T-helper 17 cell (primary cell): ENCODE measurements around the gene DNAH10. TPM values are rescaled to one million over a fixed set of nuclear protein-coding genes. Genes with fewer than 3 reads are reported as not detected.
"Not testable (repeated sequence)": the region's sequence is repeated elsewhere in the genome, so short reads cannot be mapped to it uniquely, and the experiment has no call there.

Experiments
- ATAC-seq: fragments of 150-1000 bp; cut with Tn5 transposase; 2 replicates; pipeline ENCODE4 v1.10.0; 2021; ENCODE audit warnings: mild to moderate bottlenecking, moderate library complexity
- DNase-seq, 3 donors: peaks; one replicate each; pipeline versions ENCODE4 v3.0.0 to v3.0.0-alpha.2; 2020 to 2021
- H3K9me3 ChIP-seq: one replicate; pipeline ENCODE4 v1.7.0; 2013; ENCODE audit warnings: low read length, mild to moderate bottlenecking; ENCODE audit not compliant: control insufficient read depth, poor library complexity, severe bottlenecking
- H3K27ac Mint-ChIP-seq: one replicate; pipeline ENCODE4 v1.8.0; 2022; ENCODE audit warnings: mild to moderate bottlenecking, moderate library complexity, mixed read lengths
- H3K27me3 Mint-ChIP-seq: one replicate; pipeline ENCODE4 v1.8.0; 2022; ENCODE audit warnings: mixed read lengths
- H3K36me3 Mint-ChIP-seq: one replicate; pipeline ENCODE4 v1.8.0; 2022; ENCODE audit warnings: low read depth, mixed read lengths
- H3K4me1 Mint-ChIP-seq: one replicate; pipeline ENCODE4 v1.8.0; 2022; ENCODE audit warnings: mild to moderate bottlenecking, mixed read lengths
- H3K4me3 Mint-ChIP-seq: one replicate; pipeline ENCODE4 v1.8.0; 2022; ENCODE audit warnings: mild to moderate bottlenecking, moderate library complexity, mixed read lengths
- total RNA-seq, 4 donors: library from RNA in 2 of 4; stranded (reverse) in 2 of 4; gene quantifications; one replicate each; pipeline ENCODE4 v1.2.3 and lab custom pipeline; 2022 to 2026

DNAH10 gene
- total RNA-seq, 2 donors from 2014 or later = 0.08 to 0.25 TPM

- Mint-ChIP-seq H3K4me3 (peak overlapping the region; percentile 39), H3K27ac (no peak overlapping the region)
Observed at GRCh38 chr12:123944696-123945095, 182.6 kb downstream of the DNAH10 start.

GRCh38 chr12:123945287-123946151 is 183.4 kb downstream of the DNAH10 start:
- Mint-ChIP-seq H3K36me3 (peaks cover 8% of the 10 kb centered on the region), H3K27ac (peak overlapping the region; percentile 67), H3K27me3 (no peaks in the 10 kb centered on the region)

More at GRCh38 chr12:123944696-123945095, 182.6 kb downstream of the DNAH10 start:
- no peak for ATAC-seq
- DNase-seq = no peak
- Mint-ChIP-seq H3K36me3 (peaks cover 8% of the 10 kb centered on the region), H3K4me1 (peaks cover 8% of the 10 kb centered on the region), H3K27me3 (no peaks in the 10 kb centered on the region)
- H3K9me3 ChIP-seq = no peaks in the 10 kb centered on the region

GRCh38 chr12:123946152-123946515 is 184.0 kb downstream of the DNAH10 start:
- H3K27ac Mint-ChIP-seq = peak overlapping the region; percentile 67
- ATAC-seq = no peak

More at GRCh38 chr12:123945287-123946151, 183.4 kb downstream of the DNAH10 start:
- no peaks in the 10 kb centered on the region for H3K9me3 ChIP-seq
- Mint-ChIP-seq H3K4me1 (peaks cover 8% of the 10 kb centered on the region), H3K4me3 (no peak overlapping the region)
- ATAC-seq (no peak), DNase-seq (no peak)

GRCh38 chr12:123946516-123947505 is 184.7 kb downstream of the DNAH10 start:
- peak overlapping the region; percentile 67 for H3K27ac Mint-ChIP-seq
- H3K27me3 Mint-ChIP-seq, H3K9me3 ChIP-seq, H3K4me3 Mint-ChIP-seq, H3K36me3 Mint-ChIP-seq, DNase-seq, ATAC-seq: not testable (repeated sequence)
- peaks cover 14% of the 10 kb centered on the region for H3K4me1 Mint-ChIP-seq

More at GRCh38 chr12:123946152-123946515, 184.0 kb downstream of the DNAH10 start:
- Mint-ChIP-seq H3K4me3 (no peak overlapping the region), H3K4me1 (peaks cover 11% of the 10 kb centered on the region), H3K27me3 (no peaks in the 10 kb centered on the region), H3K36me3 (peaks cover 8% of the 10 kb centered on the region)
- H3K9me3 ChIP-seq = no peaks in the 10 kb centered on the region
- no peak for DNase-seq

GRCh38 chr12:123947531-123947930 is 185.4 kb downstream of the DNAH10 start:
- H3K36me3 Mint-ChIP-seq, H3K9me3 ChIP-seq, H3K27ac Mint-ChIP-seq, DNase-seq, ATAC-seq, H3K4me3 Mint-ChIP-seq, H3K27me3 Mint-ChIP-seq: not testable (repeated sequence)
- peaks cover 14% of the 10 kb centered on the region for H3K4me1 Mint-ChIP-seq

- DNase-seq = no peak
- no peaks in the 10 kb centered on the region for H3K9me3 ChIP-seq
- no peaks in the 10 kb centered on the region for H3K27me3 Mint-ChIP-seq
- H3K4me3 Mint-ChIP-seq = no peak overlapping the region
- ATAC-seq = no peak
- peaks cover 14% of the 10 kb centered on the region for H3K4me1 Mint-ChIP-seq
- H3K36me3 Mint-ChIP-seq = peaks cover 2% of the 10 kb centered on the region
- H3K27ac Mint-ChIP-seq = no peak overlapping the region
Observed at GRCh38 chr12:123948401-123948795, 186.3 kb downstream of the DNAH10 start.

- no peak overlapping the region for H3K27ac Mint-ChIP-seq
- ATAC-seq = no peak
- H3K36me3 Mint-ChIP-seq = peaks cover 2% of the 10 kb centered on the region
- H3K27me3 Mint-ChIP-seq = no peaks in the 10 kb centered on the region
- no peak for DNase-seq
- peaks cover 14% of the 10 kb centered on the region for H3K4me1 Mint-ChIP-seq
- no peaks in the 10 kb centered on the region for H3K9me3 ChIP-seq
- H3K4me3 Mint-ChIP-seq = no peak overlapping the region
Observed at GRCh38 chr12:123948796-123949769, 187.0 kb downstream of the DNAH10 start.

GRCh38 chr12:123949770-123950165 is 187.7 kb downstream of the DNAH10 start:
- Mint-ChIP-seq H3K36me3 (no peaks in the 10 kb centered on the region), H3K4me1 (peaks cover 14% of the 10 kb centered on the region), H3K27me3 (no peaks in the 10 kb centered on the region), H3K27ac (peak overlapping the region; percentile 43), H3K4me3 (no peak overlapping the region)
- no peaks in the 10 kb centered on the region for H3K9me3 ChIP-seq
- no peak for ATAC-seq
- no peak for DNase-seq

GRCh38 chr12:123950476-123951349 is 188.6 kb downstream of the DNAH10 start:
- peak overlapping the region; percentile 43 for H3K27ac Mint-ChIP-seq
- H3K4me1 Mint-ChIP-seq = peaks cover 12% of the 10 kb centered on the region
- no peak for ATAC-seq
- no peaks in the 10 kb centered on the region for H3K9me3 ChIP-seq
- no peak overlapping the region for H3K4me3 Mint-ChIP-seq
- no peaks in the 10 kb centered on the region for H3K36me3 Mint-ChIP-seq
- no peak for DNase-seq
- H3K27me3 Mint-ChIP-seq = no peaks in the 10 kb centered on the region

- ATAC-seq (no peak), DNase-seq (no peak)
- no peaks in the 10 kb centered on the region for H3K36me3 Mint-ChIP-seq
- H3K4me3 Mint-ChIP-seq = no peak overlapping the region
- no peaks in the 10 kb centered on the region for H3K9me3 ChIP-seq
- peaks cover 8% of the 10 kb centered on the region for H3K4me1 Mint-ChIP-seq
- no peaks in the 10 kb centered on the region for H3K27me3 Mint-ChIP-seq
- no peak overlapping the region for H3K27ac Mint-ChIP-seq
Observed at GRCh38 chr12:123951467-123951866, 189.4 kb downstream of the DNAH10 start.

- Mint-ChIP-seq H3K4me1 (peaks cover 7% of the 10 kb centered on the region), H3K36me3 (no peaks in the 10 kb centered on the region), H3K27me3 (no peaks in the 10 kb centered on the region), H3K27ac (no peak overlapping the region), H3K4me3 (no peak overlapping the region)
- ATAC-seq (no peak), DNase-seq (no peak)
- no peaks in the 10 kb centered on the region for H3K9me3 ChIP-seq
Observed at GRCh38 chr12:123952037-123952436, 189.9 kb downstream of the DNAH10 start.
